H1 (cell line): ENCODE results near the gene LCN10. TPM values are rescaled to one million over a fixed set of nuclear protein-coding genes. Genes with fewer than 3 reads are reported as not detected.

Experiments used
- CBX5 ChIP-seq: fragments of 300-800, 300-1000 bp; sonication (generic); IDR thresholded peaks from 2 replicates; pipeline ENCODE4 v1.7.1; 2016; ENCODE audit warnings: antibody characterized with exemption, low read length, low read depth
- GTF2F1 ChIP-seq: IDR thresholded peaks from 2 replicates; pipeline ENCODE4 v1.6.1; 2012; ENCODE audit warnings: low read depth, low read length, improper control_type of control experiment, borderline replicate concordance
- RAD21 ChIP-seq, 2 experiments: IDR thresholded peaks in 1 of 2; conservative IDR thresholded peaks in 1 of 2; 2 replicates each; pipeline ENCODE4 v1.6.1; 2011; ENCODE audit warnings: low read depth in 2 of 2, low read length in 2 of 2, improper control_type of control experiment in 1 of 2, inconsistent platforms in 1 of 2, mild to moderate bottlenecking in 1 of 2, moderate library complexity in 1 of 2
- RNF2 ChIP-seq: fragments of 200-900, 300-1000 bp; sonication (generic); IDR thresholded peaks from 2 replicates; pipeline ENCODE4 v1.7.1; 2016; ENCODE audit warnings: borderline replicate concordance, low read depth, mild to moderate bottlenecking, antibody characterized with exemption, low read length; ENCODE audit not compliant: poor library complexity, severe bottlenecking; ENCODE audit errors: missing control alignments
- SIN3A ChIP-seq, 2 experiments: IDR thresholded peaks in 1 of 2; conservative IDR thresholded peaks in 1 of 2; 2 replicates each; pipeline ENCODE4 v1.6.1; 2011 to 2012; ENCODE audit warnings: low read length in 2 of 2, improper control_type of control experiment in 1 of 2, low read depth in 1 of 2, mild to moderate bottlenecking in 1 of 2
- polyA plus RNA-seq, 7 experiments: library from polyadenylated mRNA; depleted of rRNA in 3 of 7; stranded (reverse) in 5 of 7; unstranded in 2 of 7; fragments of >200 nt in 5 of 7; fragments of 200-250 nt in 2 of 7; gene quantifications; 1 replicate in 5 of 7; 2 replicates in 1 of 7; 4 replicates in 1 of 7; pipeline versions ENCODE4 v1.2.1 to v1.2.3, GENCODE V29; 2011 to 2013; ENCODE audit warnings: missing spikeins in 2 of 7, mixed read lengths in 2 of 7
- total RNA-seq: library from RNA; stranded (reverse); fragmentation: NEBNext Ultra II Directional; extraction: Animal tissue kit (Norgen Biotek cat#: 25700); gene quantifications from 2 replicates; pipeline ENCODE4 v1.2.1, GENCODE V29; 2021
- TF ChIP-seq, protein P1 (sequence below): fragments of 300-600 bp; sonication (generic); IDR thresholded peaks from 2 replicates; pipeline ENCODE4 v1.7.1; 2012; ENCODE audit warnings: low read length, moderate library complexity, mild to moderate bottlenecking, inconsistent platforms; ENCODE audit not compliant: insufficient replicate concordance
- TF ChIP-seq, protein P2 (sequence below): IDR thresholded peaks from 2 replicates; pipeline ENCODE4 v1.6.1; 2012; ENCODE audit warnings: inconsistent platforms
- TF ChIP-seq, protein P3 (sequence below): IDR thresholded peaks from 2 replicates; pipeline ENCODE4 v1.6.1; 2012; ENCODE audit warnings: inconsistent platforms

Gene LCN10
- total and polyA plus RNA-seq, 2 of the 8 experiments (the other 6 are each of a cell fraction or from before 2014, with no cell fraction given), result 2.6 to 2.8 TPM

DNA sequence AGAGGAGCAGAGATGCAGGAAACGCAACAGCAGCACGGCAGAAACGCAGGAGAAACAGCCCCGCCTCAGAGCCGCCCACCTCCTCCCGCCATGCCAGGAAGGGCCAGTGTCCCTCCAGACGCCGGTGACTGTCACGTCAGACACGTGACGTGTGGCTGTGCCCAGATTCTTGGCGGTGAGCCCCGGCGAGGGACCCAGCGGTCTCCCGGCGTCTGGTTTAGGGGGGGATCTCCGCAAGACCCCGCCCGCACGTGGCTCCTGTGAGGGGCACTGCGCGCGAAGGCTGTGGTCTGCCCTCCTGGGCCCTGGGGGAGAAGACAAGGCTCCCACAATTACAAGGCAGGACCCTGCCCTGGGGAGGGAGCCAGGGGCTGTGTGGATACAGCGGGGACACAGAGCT, 17.7 kb upstream of the LCN10 start (continued):
- TF ChIP-seq, protein P1, sequence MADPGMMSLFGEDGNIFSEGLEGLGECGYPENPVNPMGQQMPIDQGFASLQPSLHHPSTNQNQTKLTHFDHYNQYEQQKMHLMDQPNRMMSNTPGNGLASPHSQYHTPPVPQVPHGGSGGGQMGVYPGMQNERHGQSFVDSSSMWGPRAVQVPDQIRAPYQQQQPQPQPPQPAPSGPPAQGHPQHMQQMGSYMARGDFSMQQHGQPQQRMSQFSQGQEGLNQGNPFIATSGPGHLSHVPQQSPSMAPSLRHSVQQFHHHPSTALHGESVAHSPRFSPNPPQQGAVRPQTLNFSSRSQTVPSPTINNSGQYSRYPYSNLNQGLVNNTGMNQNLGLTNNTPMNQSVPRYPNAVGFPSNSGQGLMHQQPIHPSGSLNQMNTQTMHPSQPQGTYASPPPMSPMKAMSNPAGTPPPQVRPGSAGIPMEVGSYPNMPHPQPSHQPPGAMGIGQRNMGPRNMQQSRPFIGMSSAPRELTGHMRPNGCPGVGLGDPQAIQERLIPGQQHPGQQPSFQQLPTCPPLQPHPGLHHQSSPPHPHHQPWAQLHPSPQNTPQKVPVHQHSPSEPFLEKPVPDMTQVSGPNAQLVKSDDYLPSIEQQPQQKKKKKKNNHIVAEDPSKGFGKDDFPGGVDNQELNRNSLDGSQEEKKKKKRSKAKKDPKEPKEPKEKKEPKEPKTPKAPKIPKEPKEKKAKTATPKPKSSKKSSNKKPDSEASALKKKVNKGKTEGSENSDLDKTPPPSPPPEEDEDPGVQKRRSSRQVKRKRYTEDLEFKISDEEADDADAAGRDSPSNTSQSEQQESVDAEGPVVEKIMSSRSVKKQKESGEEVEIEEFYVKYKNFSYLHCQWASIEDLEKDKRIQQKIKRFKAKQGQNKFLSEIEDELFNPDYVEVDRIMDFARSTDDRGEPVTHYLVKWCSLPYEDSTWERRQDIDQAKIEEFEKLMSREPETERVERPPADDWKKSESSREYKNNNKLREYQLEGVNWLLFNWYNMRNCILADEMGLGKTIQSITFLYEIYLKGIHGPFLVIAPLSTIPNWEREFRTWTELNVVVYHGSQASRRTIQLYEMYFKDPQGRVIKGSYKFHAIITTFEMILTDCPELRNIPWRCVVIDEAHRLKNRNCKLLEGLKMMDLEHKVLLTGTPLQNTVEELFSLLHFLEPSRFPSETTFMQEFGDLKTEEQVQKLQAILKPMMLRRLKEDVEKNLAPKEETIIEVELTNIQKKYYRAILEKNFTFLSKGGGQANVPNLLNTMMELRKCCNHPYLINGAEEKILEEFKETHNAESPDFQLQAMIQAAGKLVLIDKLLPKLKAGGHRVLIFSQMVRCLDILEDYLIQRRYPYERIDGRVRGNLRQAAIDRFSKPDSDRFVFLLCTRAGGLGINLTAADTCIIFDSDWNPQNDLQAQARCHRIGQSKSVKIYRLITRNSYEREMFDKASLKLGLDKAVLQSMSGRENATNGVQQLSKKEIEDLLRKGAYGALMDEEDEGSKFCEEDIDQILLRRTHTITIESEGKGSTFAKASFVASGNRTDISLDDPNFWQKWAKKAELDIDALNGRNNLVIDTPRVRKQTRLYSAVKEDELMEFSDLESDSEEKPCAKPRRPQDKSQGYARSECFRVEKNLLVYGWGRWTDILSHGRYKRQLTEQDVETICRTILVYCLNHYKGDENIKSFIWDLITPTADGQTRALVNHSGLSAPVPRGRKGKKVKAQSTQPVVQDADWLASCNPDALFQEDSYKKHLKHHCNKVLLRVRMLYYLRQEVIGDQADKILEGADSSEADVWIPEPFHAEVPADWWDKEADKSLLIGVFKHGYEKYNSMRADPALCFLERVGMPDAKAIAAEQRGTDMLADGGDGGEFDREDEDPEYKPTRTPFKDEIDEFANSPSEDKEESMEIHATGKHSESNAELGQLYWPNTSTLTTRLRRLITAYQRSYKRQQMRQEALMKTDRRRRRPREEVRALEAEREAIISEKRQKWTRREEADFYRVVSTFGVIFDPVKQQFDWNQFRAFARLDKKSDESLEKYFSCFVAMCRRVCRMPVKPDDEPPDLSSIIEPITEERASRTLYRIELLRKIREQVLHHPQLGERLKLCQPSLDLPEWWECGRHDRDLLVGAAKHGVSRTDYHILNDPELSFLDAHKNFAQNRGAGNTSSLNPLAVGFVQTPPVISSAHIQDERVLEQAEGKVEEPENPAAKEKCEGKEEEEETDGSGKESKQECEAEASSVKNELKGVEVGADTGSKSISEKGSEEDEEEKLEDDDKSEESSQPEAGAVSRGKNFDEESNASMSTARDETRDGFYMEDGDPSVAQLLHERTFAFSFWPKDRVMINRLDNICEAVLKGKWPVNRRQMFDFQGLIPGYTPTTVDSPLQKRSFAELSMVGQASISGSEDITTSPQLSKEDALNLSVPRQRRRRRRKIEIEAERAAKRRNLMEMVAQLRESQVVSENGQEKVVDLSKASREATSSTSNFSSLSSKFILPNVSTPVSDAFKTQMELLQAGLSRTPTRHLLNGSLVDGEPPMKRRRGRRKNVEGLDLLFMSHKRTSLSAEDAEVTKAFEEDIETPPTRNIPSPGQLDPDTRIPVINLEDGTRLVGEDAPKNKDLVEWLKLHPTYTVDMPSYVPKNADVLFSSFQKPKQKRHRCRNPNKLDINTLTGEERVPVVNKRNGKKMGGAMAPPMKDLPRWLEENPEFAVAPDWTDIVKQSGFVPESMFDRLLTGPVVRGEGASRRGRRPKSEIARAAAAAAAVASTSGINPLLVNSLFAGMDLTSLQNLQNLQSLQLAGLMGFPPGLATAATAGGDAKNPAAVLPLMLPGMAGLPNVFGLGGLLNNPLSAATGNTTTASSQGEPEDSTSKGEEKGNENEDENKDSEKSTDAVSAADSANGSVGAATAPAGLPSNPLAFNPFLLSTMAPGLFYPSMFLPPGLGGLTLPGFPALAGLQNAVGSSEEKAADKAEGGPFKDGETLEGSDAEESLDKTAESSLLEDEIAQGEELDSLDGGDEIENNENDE, result no peak
- TF ChIP-seq CBX5 (no peak), RAD21 (IDR thresholded peaks at IDR 0.05 in 1 of 2, conservative IDR thresholded peaks at IDR 0.05 in 1 of 2; ENCODE audit: low read depth in 2 of 2, low read length in 2 of 2) (no peak), RNF2 (no peak), SIN3A (conservative IDR thresholded peaks at IDR 0.05 in 1 of 2, IDR thresholded peaks at IDR 0.05 in 1 of 2; ENCODE audit: low read depth in 1 of 2, low read length in 2 of 2) (no peak), GTF2F1 (no peak)
- TF ChIP-seq, protein P2, sequence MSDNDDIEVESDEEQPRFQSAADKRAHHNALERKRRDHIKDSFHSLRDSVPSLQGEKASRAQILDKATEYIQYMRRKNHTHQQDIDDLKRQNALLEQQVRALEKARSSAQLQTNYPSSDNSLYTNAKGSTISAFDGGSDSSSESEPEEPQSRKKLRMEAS, result no peak
- TF ChIP-seq, protein P3, sequence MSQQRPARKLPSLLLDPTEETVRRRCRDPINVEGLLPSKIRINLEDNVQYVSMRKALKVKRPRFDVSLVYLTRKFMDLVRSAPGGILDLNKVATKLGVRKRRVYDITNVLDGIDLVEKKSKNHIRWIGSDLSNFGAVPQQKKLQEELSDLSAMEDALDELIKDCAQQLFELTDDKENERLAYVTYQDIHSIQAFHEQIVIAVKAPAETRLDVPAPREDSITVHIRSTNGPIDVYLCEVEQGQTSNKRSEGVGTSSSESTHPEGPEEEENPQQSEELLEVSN, result no peak
